T-helper 9 cell (primary cell): ENCODE data around the gene OSBPL3.

ENCODE experiments used
- DNase-seq: peaks from one replicate; pipeline ENCODE4 v3.0.0-alpha.2; 2020

Gene OSBPL3

GRCh38 chr7:24888653-24889052 lies 91.3 kb downstream of the OSBPL3 start:
- DNase-seq: no peak

GRCh38 chr7:24885716-24886115 lies 94.3 kb downstream of the OSBPL3 start:
- no peak for DNase-seq

GRCh38 chr7:24885305-24885704 lies 94.7 kb downstream of the OSBPL3 start:
- DNase-seq: no peak

- DNase-seq: no peak
These were observed 95.6 kb downstream of the OSBPL3 start for GRCh38 chr7:24884401-24884800.

GRCh38 chr7:24883622-24884013 lies 96.4 kb downstream of the OSBPL3 start:
- DNase-seq: no peak

GRCh38 chr7:24882989-24883621 lies 96.9 kb downstream of the OSBPL3 start:
- DNase-seq: no peak

- DNase-seq: no peak
These were observed 98.4 kb downstream of the OSBPL3 start for GRCh38 chr7:24881623-24882022.

- DNase-seq: no peak
These were observed 99.1 kb downstream of the OSBPL3 start for GRCh38 chr7:24880886-24881285.

GRCh38 chr7:24879291-24879690 lies 100.7 kb downstream of the OSBPL3 start:
- DNase-seq: no peak

- no peak for DNase-seq
These were observed 102.1 kb downstream of the OSBPL3 start for GRCh38 chr7:24877790-24878311.

- DNase-seq: no peak
These were observed 105.2 kb downstream of the OSBPL3 start for GRCh38 chr7:24874791-24875190.

- no peak for DNase-seq
These were observed 106.0 kb downstream of the OSBPL3 start for GRCh38 chr7:24873944-24874343.

- DNase-seq: no peak
These were observed 108.2 kb downstream of the OSBPL3 start for GRCh38 chr7:24871770-24872169.

- DNase-seq: no peak
These were observed 109.2 kb downstream of the OSBPL3 start for GRCh38 chr7:24870766-24871165.

- DNase-seq: no peak
These were observed 110.4 kb downstream of the OSBPL3 start for GRCh38 chr7:24869572-24869971.

- no peak for DNase-seq
These were observed 111.2 kb downstream of the OSBPL3 start for GRCh38 chr7:24868741-24869140.

- DNase-seq: no peak
These were observed 113.9 kb downstream of the OSBPL3 start for GRCh38 chr7:24866004-24866615.

GRCh38 chr7:24864214-24864817 lies 115.7 kb downstream of the OSBPL3 start:
- DNase-seq: no peak

- no peak for DNase-seq
These were observed 116.4 kb downstream of the OSBPL3 start for GRCh38 chr7:24863626-24864025.

GRCh38 chr7:24862461-24862860 lies 117.5 kb downstream of the OSBPL3 start:
- no peak for DNase-seq

GRCh38 chr7:24861336-24861735 lies 118.6 kb downstream of the OSBPL3 start:
- DNase-seq: no peak

GRCh38 chr7:24860611-24861010 lies 119.4 kb downstream of the OSBPL3 start:
- no peak for DNase-seq

GRCh38 chr7:24858108-24858977 lies 121.6 kb downstream of the OSBPL3 start:
- DNase-seq: no peak
